Measurements from ENCODE around the gene KRTAP4-3. TPM values are rescaled to one million over a fixed set of nuclear protein-coding genes. Genes with fewer than 3 reads are reported as not detected.
"Not testable (repeated sequence)": the region's sequence is repeated elsewhere in the genome, so short reads cannot be mapped to it uniquely, and the experiment has no call there.

The KRTAP4-3 gene
- total RNA-seq, 1 experiment from 2014 or later = not detected

DNA sequence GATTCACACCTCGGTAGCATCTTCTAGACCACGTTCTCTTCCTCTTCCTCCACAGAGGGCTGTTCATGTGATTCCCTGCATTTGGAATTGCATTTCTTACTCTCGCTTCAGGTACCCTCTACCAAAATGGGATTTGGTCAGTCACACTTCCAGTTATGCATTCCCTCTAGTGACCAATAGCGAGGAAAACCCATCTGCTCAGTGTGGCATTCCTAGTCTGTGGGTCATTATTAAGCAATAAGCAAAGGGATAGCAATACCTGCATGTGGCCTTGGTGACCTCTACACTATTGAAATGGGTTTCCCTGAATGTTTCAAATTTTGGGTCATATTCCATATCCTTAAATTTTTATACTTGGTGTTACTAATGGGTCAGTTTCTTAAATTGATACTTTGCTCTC, 18.0 kb downstream of the KRTAP4-3 start:
- H3K36me3 Mint-ChIP-seq (ENCODE audit: insufficient read depth, unreplicated experiment) = no peaks in the 10 kb centered on the region
- CTCF ChIA-PET = no interaction called here
- intact Hi-C loops (cut with micrococcal nuclease; ENCODE audit: unreplicated experiment) = no loop called here
- no peak for DNase-seq
- no peaks in the 10 kb centered on the region for H3K27me3 Mint-ChIP-seq (ENCODE audit: unreplicated experiment)
- no peak overlapping the region for H3K27ac Mint-ChIP-seq (ENCODE audit: unreplicated experiment)
- H3K4me1 Mint-ChIP-seq (ENCODE audit: low read depth, unreplicated experiment) = peaks cover 6% of the 10 kb centered on the region
- H3K4me3 Mint-ChIP-seq (ENCODE audit: low read depth, unreplicated experiment) = no peak overlapping the region
- H3K9me3 Mint-ChIP-seq (ENCODE audit: low read depth, unreplicated experiment) = no peaks in the 10 kb centered on the region
- no TSS peak for BruUV-seq (replicated peaks)
- TF ChIP-seq, protein P1, sequence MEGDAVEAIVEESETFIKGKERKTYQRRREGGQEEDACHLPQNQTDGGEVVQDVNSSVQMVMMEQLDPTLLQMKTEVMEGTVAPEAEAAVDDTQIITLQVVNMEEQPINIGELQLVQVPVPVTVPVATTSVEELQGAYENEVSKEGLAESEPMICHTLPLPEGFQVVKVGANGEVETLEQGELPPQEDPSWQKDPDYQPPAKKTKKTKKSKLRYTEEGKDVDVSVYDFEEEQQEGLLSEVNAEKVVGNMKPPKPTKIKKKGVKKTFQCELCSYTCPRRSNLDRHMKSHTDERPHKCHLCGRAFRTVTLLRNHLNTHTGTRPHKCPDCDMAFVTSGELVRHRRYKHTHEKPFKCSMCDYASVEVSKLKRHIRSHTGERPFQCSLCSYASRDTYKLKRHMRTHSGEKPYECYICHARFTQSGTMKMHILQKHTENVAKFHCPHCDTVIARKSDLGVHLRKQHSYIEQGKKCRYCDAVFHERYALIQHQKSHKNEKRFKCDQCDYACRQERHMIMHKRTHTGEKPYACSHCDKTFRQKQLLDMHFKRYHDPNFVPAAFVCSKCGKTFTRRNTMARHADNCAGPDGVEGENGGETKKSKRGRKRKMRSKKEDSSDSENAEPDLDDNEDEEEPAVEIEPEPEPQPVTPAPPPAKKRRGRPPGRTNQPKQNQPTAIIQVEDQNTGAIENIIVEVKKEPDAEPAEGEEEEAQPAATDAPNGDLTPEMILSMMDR (IDR thresholded peaks at IDR 0.05; ENCODE audit: unreplicated experiment) = no peak

DNA sequence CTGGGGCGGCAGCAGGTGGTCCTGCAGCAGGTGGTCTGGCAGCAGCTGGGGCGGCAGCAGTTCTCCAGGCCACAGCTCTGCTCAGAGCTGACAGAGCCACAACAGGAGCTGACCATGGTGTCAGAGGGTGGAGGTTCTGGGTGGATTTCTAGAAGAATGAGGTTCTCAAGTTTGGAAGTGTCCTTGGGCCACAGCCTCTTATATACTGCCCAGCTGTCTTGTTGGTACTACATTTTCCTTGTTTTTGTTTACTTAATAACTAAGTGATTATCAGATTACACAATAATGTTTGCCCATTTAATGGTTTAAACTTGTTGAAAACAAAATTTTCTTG, 18.4 kb downstream of the KRTAP4-3 start, which contains the start of gene KRTAP4-5:
KRTAP4-5 (minus strand) TSS at position 174 of the 334 bp plus-strand sequence; CDS start at position 116, 58 bp downstream.
- H3K4me1 Mint-ChIP-seq (ENCODE audit: low read depth, unreplicated experiment) = peaks cover 6% of the 10 kb centered on the region
- CTCF ChIA-PET = no interaction called here

GRCh38 chr17:41148971-41149651, 18.9 kb downstream of the KRTAP4-3 start:
- H3K27me3 Mint-ChIP-seq (ENCODE audit: unreplicated experiment); H3K9me3 Mint-ChIP-seq (ENCODE audit: low read depth, unreplicated experiment); H3K4me1 Mint-ChIP-seq (ENCODE audit: low read depth, unreplicated experiment); H3K4me3 Mint-ChIP-seq (ENCODE audit: low read depth, unreplicated experiment); DNase-seq; intact Hi-C loops (cut with micrococcal nuclease; ENCODE audit: unreplicated experiment); H3K36me3 Mint-ChIP-seq (ENCODE audit: insufficient read depth, unreplicated experiment); BruUV-seq (replicated peaks); CTCF ChIA-PET; H3K27ac Mint-ChIP-seq (ENCODE audit: unreplicated experiment): not testable (repeated sequence)

More for the DNA sequence above, 18.4 kb downstream of the KRTAP4-3 start, which contains the start of gene KRTAP4-5:
- Mint-ChIP-seq H3K27ac (ENCODE audit: unreplicated experiment) (no peak within 1 kb of the TSS), H3K27me3 (ENCODE audit: unreplicated experiment) (no peaks in the 10 kb centered on the region), H3K36me3 (ENCODE audit: insufficient read depth, unreplicated experiment) (no peaks in the 10 kb centered on the region), H3K9me3 (ENCODE audit: low read depth, unreplicated experiment) (no peaks in the 10 kb centered on the region), H3K4me3 (ENCODE audit: low read depth, unreplicated experiment) (no peak within 1 kb of the TSS)
- no peak for DNase-seq
- BruUV-seq (replicated peaks) = no TSS peak
- TF ChIP-seq, protein P1 (IDR thresholded peaks at IDR 0.05; ENCODE audit: unreplicated experiment) = no peak
- intact Hi-C loops (cut with micrococcal nuclease; ENCODE audit: unreplicated experiment) = no loop called here

- Mint-ChIP-seq H3K27me3 (ENCODE audit: unreplicated experiment) (no peaks in the 10 kb centered on the region), H3K27ac (ENCODE audit: unreplicated experiment) (no peak overlapping the region), H3K4me3 (ENCODE audit: low read depth, unreplicated experiment) (no peak overlapping the region), H3K4me1 (ENCODE audit: low read depth, unreplicated experiment) (peaks cover 6% of the 10 kb centered on the region), H3K9me3 (ENCODE audit: low read depth, unreplicated experiment) (peaks cover 7% of the 10 kb centered on the region), H3K36me3 (ENCODE audit: insufficient read depth, unreplicated experiment) (no peaks in the 10 kb centered on the region)
- no peak for DNase-seq
- CTCF ChIA-PET = no interaction called here
- intact Hi-C loops (cut with micrococcal nuclease; ENCODE audit: unreplicated experiment) = no loop called here
- no TSS peak for BruUV-seq (replicated peaks)
- TF ChIP-seq, protein P1 (IDR thresholded peaks at IDR 0.05; ENCODE audit: unreplicated experiment) = no peak
These were observed 20.4 kb downstream of the KRTAP4-3 start for GRCh38 chr17:41147531-41148204.

DNA sequence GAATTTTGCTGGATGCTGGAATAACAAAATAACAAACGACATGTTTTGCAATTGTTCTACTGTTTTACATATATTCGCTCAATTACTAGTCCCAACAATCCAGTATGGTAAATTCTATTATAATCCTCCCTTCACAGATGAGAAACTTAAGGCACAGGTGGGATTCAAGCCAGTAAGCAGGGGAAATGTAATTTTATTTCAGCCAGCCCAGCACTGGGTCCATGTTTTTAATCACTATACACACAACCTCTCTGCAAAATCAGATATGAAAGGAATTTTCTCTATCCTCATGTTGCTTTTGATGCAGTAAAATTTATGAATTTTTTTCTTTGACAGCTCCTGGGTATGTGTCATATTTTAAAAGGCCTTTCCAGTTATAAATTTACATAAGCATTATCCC, 22.8 kb downstream of the KRTAP4-3 start:
- Mint-ChIP-seq H3K27ac (ENCODE audit: unreplicated experiment) (no peak overlapping the region), H3K9me3 (ENCODE audit: low read depth, unreplicated experiment) (peaks cover 13% of the 10 kb centered on the region), H3K27me3 (ENCODE audit: unreplicated experiment) (no peaks in the 10 kb centered on the region), H3K4me1 (ENCODE audit: low read depth, unreplicated experiment) (peaks cover 28% of the 10 kb centered on the region), H3K36me3 (ENCODE audit: insufficient read depth, unreplicated experiment) (peaks cover 6% of the 10 kb centered on the region), H3K4me3 (ENCODE audit: low read depth, unreplicated experiment) (no peak overlapping the region)
- intact Hi-C loops (cut with micrococcal nuclease; ENCODE audit: unreplicated experiment) = no loop called here
- BruUV-seq (replicated peaks) = no TSS peak
- TF ChIP-seq, protein P1 (IDR thresholded peaks at IDR 0.05; ENCODE audit: unreplicated experiment) = no peak
- CTCF ChIA-PET = no interaction called here
- DNase-seq = no peak
